Measurements from ENCODE around the gene LOXL4.
A peak's percentile ranks its signal among the peaks of the same experiment; 100 is the strongest.

Gene LOXL4

DNA sequence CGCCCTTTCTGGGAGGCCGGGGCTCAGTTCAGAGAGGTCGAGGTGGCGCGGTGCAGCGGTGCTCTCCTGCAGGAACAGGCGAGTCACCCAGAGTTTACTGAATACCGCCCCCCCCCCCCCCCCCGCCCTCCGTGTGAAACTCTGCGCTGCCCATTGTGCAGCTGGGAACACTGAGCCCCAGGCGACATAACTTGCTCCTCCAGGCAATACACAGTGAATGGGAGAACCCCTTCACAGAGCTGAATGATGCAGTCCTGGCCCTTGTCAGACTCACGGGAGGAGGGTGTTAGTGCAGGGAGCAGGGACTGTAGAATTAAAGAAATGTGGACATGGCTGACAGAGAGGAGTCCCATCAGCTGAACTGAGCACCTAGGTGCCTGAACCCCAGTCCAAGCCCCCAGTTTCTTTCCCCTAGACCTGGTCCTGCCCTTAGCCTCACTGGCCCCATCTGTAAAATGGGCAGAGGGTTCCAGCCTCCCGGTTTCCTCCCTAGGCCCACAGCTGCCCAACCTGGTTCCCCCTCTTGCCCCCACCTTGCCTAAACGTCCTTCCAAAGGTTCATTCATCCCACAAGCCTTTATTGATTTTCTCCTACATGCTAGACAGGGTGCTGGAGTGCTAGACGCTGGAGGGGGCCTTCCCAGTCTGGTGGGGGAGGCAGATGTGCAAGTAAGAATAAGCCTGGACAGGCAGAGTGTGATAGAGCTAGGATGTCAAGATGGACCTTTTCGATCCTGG, 869 bp upstream of the LOXL4 start:
- H3K4me3 ChIP-seq (ENCODE audit: low read depth, low read length) = peak overlapping the region; percentile 27

GRCh38 chr10:98267069-98267893, 713 bp downstream of the LOXL4 start:
- Histone ChIP-seq H3K9ac (no peak overlapping the region), H3K4me2 (ENCODE audit: low read length) (peak overlapping the region; percentile 66), H3K4me1 (peaks cover 11% of the 10 kb centered on the region), H3K4me3 (ENCODE audit: low read depth, low read length) (peak overlapping the region; percentile 16), H2AFZ (peak overlapping the region; percentile 96), H3K9me3 (ENCODE audit: control insufficient read depth, low read length) (no peaks in the 10 kb centered on the region), H3K36me3 (ENCODE audit: control insufficient read depth, insufficient read depth, low read length) (no peaks in the 10 kb centered on the region), H3K27ac (no peak overlapping the region), H3K27me3 (ENCODE audit: control insufficient read depth, insufficient read depth, low read length) (no peaks in the 10 kb centered on the region), H3K79me2 (no peaks in the 10 kb centered on the region)
- no peak for TF ChIP-seq CTCF (IDR thresholded peaks at IDR 0.05)

More for the DNA sequence above, 869 bp upstream of the LOXL4 start:
- peaks cover 11% of the 10 kb centered on the region for H3K4me1 ChIP-seq
- no peaks in the 10 kb centered on the region for H3K27me3 ChIP-seq (ENCODE audit: control insufficient read depth, insufficient read depth, low read length)
- H3K4me2 ChIP-seq (ENCODE audit: low read length) = peak overlapping the region; percentile 94
- H2AFZ ChIP-seq = peak overlapping the region; percentile 95
- no peak for TF ChIP-seq CTCF (IDR thresholded peaks at IDR 0.05)
- no peaks in the 10 kb centered on the region for H3K79me2 ChIP-seq
- H3K9ac ChIP-seq = no peak overlapping the region
- H3K36me3 ChIP-seq (ENCODE audit: control insufficient read depth, insufficient read depth, low read length) = no peaks in the 10 kb centered on the region
- no peak overlapping the region for H3K27ac ChIP-seq
- no peaks in the 10 kb centered on the region for H3K9me3 ChIP-seq (ENCODE audit: control insufficient read depth, low read length)

DNA sequence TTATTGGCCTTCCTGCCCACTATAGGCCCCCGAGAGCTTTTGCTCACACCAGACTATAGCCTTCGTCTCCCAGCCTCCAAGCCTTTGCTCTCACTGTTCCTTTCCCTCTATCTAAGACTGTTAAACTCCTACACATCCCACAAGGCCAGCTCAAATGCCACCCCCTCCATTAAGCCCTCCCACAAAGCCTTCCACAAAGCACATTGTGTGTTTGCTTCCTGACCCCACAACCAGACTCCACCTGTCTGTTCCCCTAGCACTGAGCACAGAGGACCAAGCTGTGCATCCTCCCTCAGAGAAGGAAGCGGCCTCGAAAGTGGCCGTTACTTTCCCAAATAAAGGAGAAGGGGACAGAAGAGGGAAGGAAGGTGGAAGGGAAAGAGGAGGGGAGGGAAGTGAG, 1.3 kb downstream of the LOXL4 start:
- Histone ChIP-seq H3K27ac (no peak overlapping the region), H3K9ac (no peak overlapping the region), H3K27me3 (ENCODE audit: control insufficient read depth, insufficient read depth, low read length) (no peaks in the 10 kb centered on the region), H3K79me2 (no peaks in the 10 kb centered on the region), H2AFZ (no peak overlapping the region), H3K9me3 (ENCODE audit: control insufficient read depth, low read length) (no peaks in the 10 kb centered on the region), H3K4me2 (ENCODE audit: low read length) (no peak overlapping the region), H3K4me3 (ENCODE audit: low read depth, low read length) (no peak overlapping the region), H3K36me3 (ENCODE audit: control insufficient read depth, insufficient read depth, low read length) (no peaks in the 10 kb centered on the region), H3K4me1 (peaks cover 11% of the 10 kb centered on the region)
- no peak for TF ChIP-seq CTCF (IDR thresholded peaks at IDR 0.05)

GRCh38 chr10:98265403-98266378, 2.3 kb downstream of the LOXL4 start:
- Histone ChIP-seq H3K27ac (no peak overlapping the region), H3K4me1 (peaks cover 11% of the 10 kb centered on the region), H3K79me2 (no peaks in the 10 kb centered on the region), H3K9me3 (ENCODE audit: control insufficient read depth, low read length) (no peaks in the 10 kb centered on the region), H3K4me2 (ENCODE audit: low read length) (no peak overlapping the region), H2AFZ (no peak overlapping the region), H3K27me3 (ENCODE audit: control insufficient read depth, insufficient read depth, low read length) (no peaks in the 10 kb centered on the region), H3K36me3 (ENCODE audit: control insufficient read depth, insufficient read depth, low read length) (no peaks in the 10 kb centered on the region), H3K4me3 (ENCODE audit: low read depth, low read length) (no peak overlapping the region), H3K9ac (no peak overlapping the region)
- TF ChIP-seq CTCF (IDR thresholded peaks at IDR 0.05) = no peak

Measured in parathyroid adenoma (tissue), 2 donors.